ENCODE measurements around the gene RNU2-63P. TPM values are rescaled to one million over a fixed set of nuclear protein-coding genes. Genes with fewer than 3 reads are reported as not detected.

Gene RNU2-63P
- total and polyA plus RNA-seq, 2 experiments from 2014 or later: 1.4 TPM; not detected in 1

GRCh38 chr2:88036182-88036581, 19.8 kb upstream of the RNU2-63P start:
- no peaks in the 10 kb centered on the region for H3K9me2 ChIP-seq (replicated peaks; ENCODE audit: insufficient read depth)
- no peaks in the 10 kb centered on the region for H3K27me3 ChIP-seq
- WGBS (ENCODE audit: low lambda C conversion rate, missing lambda C conversion rate): 94% methylated on average over 2 of the region's 2 CpGs
- H3K79me2 ChIP-seq: peaks cover 17% of the 10 kb centered on the region
- no peak overlapping the region for H3K27ac ChIP-seq
- no peaks in the 10 kb centered on the region for H3K36me3 ChIP-seq (replicated peaks; ENCODE audit: insufficient read depth, low read depth)
- H2AFZ ChIP-seq: no peak overlapping the region
- H4K20me1 ChIP-seq (ENCODE audit: insufficient read depth, poor library complexity, severe bottlenecking): no peaks in the 10 kb centered on the region
- no peak for DNase-seq (ENCODE audit: low spot score)
- no peak overlapping the region for H3K4me3 ChIP-seq
- H3K4me2 ChIP-seq: no peak overlapping the region
- no peaks in the 10 kb centered on the region for H3K9me3 ChIP-seq (ENCODE audit: low read depth)
- TF ChIP-seq EZH2phosphoT487 (IDR thresholded peaks at IDR 0.05; ENCODE audit: low read depth, severe bottlenecking, unreplicated experiment): no peak
- TF ChIP-seq, protein P1, sequence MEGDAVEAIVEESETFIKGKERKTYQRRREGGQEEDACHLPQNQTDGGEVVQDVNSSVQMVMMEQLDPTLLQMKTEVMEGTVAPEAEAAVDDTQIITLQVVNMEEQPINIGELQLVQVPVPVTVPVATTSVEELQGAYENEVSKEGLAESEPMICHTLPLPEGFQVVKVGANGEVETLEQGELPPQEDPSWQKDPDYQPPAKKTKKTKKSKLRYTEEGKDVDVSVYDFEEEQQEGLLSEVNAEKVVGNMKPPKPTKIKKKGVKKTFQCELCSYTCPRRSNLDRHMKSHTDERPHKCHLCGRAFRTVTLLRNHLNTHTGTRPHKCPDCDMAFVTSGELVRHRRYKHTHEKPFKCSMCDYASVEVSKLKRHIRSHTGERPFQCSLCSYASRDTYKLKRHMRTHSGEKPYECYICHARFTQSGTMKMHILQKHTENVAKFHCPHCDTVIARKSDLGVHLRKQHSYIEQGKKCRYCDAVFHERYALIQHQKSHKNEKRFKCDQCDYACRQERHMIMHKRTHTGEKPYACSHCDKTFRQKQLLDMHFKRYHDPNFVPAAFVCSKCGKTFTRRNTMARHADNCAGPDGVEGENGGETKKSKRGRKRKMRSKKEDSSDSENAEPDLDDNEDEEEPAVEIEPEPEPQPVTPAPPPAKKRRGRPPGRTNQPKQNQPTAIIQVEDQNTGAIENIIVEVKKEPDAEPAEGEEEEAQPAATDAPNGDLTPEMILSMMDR (IDR thresholded peaks at IDR 0.05; ENCODE audit: poor library complexity): no peak
- no peak for TF ChIP-seq EZH2 (IDR thresholded peaks at IDR 0.05; ENCODE audit: borderline replicate concordance)
- peaks cover 5% of the 10 kb centered on the region for H3K4me1 ChIP-seq (ENCODE audit: insufficient read depth)

DNA sequence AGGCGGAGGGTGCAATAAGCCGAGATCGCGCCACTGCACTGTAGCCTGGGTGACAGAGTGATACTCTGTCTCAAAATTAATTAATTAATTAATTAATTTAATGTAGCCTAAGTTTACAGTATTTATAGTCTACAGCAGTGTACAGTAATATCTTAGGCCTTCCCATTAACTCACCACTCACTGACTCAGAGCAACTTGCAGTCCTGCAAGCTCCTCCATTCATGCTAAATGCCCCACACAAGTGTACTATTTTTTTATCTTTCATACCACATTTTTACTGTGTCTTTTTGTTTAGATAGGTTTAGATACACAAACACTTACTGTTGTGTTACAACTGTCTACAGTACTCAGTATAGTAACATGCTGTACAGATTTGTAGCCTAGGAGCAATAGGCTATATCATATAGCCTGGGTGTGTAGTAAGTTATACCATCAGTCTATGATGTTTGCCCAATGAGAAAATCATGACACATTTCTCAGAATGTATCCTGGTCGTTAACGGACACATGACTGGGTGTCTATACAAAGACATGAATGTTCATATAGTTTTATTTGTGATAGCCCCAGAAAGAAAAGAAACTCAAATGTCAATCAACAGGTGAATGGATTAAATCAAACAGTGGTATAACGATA, 15.8 kb upstream of the RNU2-63P start:
- 97% methylated on average over 7 of the region's 7 CpGs for WGBS (ENCODE audit: low lambda C conversion rate, missing lambda C conversion rate)
- H3K9me2 ChIP-seq (replicated peaks; ENCODE audit: insufficient read depth): no peaks in the 10 kb centered on the region
- no peak for DNase-seq (ENCODE audit: low spot score)
- H4K20me1 ChIP-seq (ENCODE audit: insufficient read depth, poor library complexity, severe bottlenecking): no peaks in the 10 kb centered on the region
- no peaks in the 10 kb centered on the region for H3K9me3 ChIP-seq (ENCODE audit: low read depth)
- no peaks in the 10 kb centered on the region for H3K4me1 ChIP-seq (ENCODE audit: insufficient read depth)
- no peaks in the 10 kb centered on the region for H3K36me3 ChIP-seq (replicated peaks; ENCODE audit: insufficient read depth, low read depth)
- H3K4me2 ChIP-seq: no peak overlapping the region
- no peak overlapping the region for H2AFZ ChIP-seq
- TF ChIP-seq, protein P1 (IDR thresholded peaks at IDR 0.05; ENCODE audit: poor library complexity): no peak
- TF ChIP-seq EZH2phosphoT487 (IDR thresholded peaks at IDR 0.05; ENCODE audit: low read depth, severe bottlenecking, unreplicated experiment) (no peak), EZH2 (IDR thresholded peaks at IDR 0.05; ENCODE audit: borderline replicate concordance) (no peak)
- H3K27me3 ChIP-seq: no peaks in the 10 kb centered on the region
- H3K4me3 ChIP-seq: no peak overlapping the region
- no peak overlapping the region for H3K27ac ChIP-seq
- H3K79me2 ChIP-seq: peaks cover 6% of the 10 kb centered on the region

- Histone ChIP-seq H3K4me2 (no peak overlapping the region), H3K27ac (no peak overlapping the region), H3K4me3 (no peak overlapping the region), H4K20me1 (ENCODE audit: insufficient read depth, poor library complexity, severe bottlenecking) (no peaks in the 10 kb centered on the region), H3K9me3 (ENCODE audit: low read depth) (no peaks in the 10 kb centered on the region), H3K27me3 (no peaks in the 10 kb centered on the region), H3K79me2 (no peaks in the 10 kb centered on the region), H2AFZ (no peak overlapping the region), H3K9me2 (replicated peaks; ENCODE audit: insufficient read depth) (no peaks in the 10 kb centered on the region), H3K36me3 (replicated peaks; ENCODE audit: insufficient read depth, low read depth) (no peaks in the 10 kb centered on the region), H3K4me1 (ENCODE audit: insufficient read depth) (no peaks in the 10 kb centered on the region)
- no peak for DNase-seq (ENCODE audit: low spot score)
- TF ChIP-seq EZH2 (IDR thresholded peaks at IDR 0.05; ENCODE audit: borderline replicate concordance) (no peak), EZH2phosphoT487 (IDR thresholded peaks at IDR 0.05; ENCODE audit: low read depth, severe bottlenecking, unreplicated experiment) (no peak)
- whole genome bisulfite sequencing (ENCODE audit: low lambda C conversion rate, missing lambda C conversion rate): 97% methylated on average over 4 of the region's 4 CpGs
These were observed 12.6 kb upstream of the RNU2-63P start for GRCh38 chr2:88028931-88029330.

GRCh38 chr2:88027697-88028389, 11.5 kb upstream of the RNU2-63P start:
- Histone ChIP-seq H3K27ac (no peak overlapping the region), H3K79me2 (no peaks in the 10 kb centered on the region), H3K4me2 (no peak overlapping the region), H2AFZ (no peak overlapping the region), H3K9me2 (replicated peaks; ENCODE audit: insufficient read depth) (no peaks in the 10 kb centered on the region), H3K36me3 (replicated peaks; ENCODE audit: insufficient read depth, low read depth) (no peaks in the 10 kb centered on the region), H3K4me3 (no peak overlapping the region), H3K4me1 (ENCODE audit: insufficient read depth) (no peaks in the 10 kb centered on the region), H4K20me1 (ENCODE audit: insufficient read depth, poor library complexity, severe bottlenecking) (no peaks in the 10 kb centered on the region), H3K27me3 (no peaks in the 10 kb centered on the region), H3K9me3 (ENCODE audit: low read depth) (no peaks in the 10 kb centered on the region)
- 96% methylated on average over 10 of the region's 10 CpGs for WGBS (ENCODE audit: low lambda C conversion rate, missing lambda C conversion rate)
- no peak for DNase-seq (ENCODE audit: low spot score)
- TF ChIP-seq EZH2 (IDR thresholded peaks at IDR 0.05; ENCODE audit: borderline replicate concordance): no peak
- TF ChIP-seq, protein P1 (IDR thresholded peaks at IDR 0.05; ENCODE audit: poor library complexity): no peak
- TF ChIP-seq EZH2phosphoT487 (IDR thresholded peaks at IDR 0.05; ENCODE audit: low read depth, severe bottlenecking, unreplicated experiment): no peak
